H9 (cell line): Measurements from ENCODE around the gene CBX8. TPM values are rescaled to one million over a fixed set of nuclear protein-coding genes. Genes with fewer than 3 reads are reported as not detected.
A peak's percentile ranks its signal among the peaks of the same experiment; 100 is the strongest.

Experiments
- DNase-seq: peaks from one replicate; pipeline ENCODE4 v3.0.0-alpha.2; 2017
- H2AFZ ChIP-seq: one replicate; pipeline ENCODE4 v1.6.1; 2013; ENCODE audit warnings: mild to moderate bottlenecking, low read length, control low read depth, moderate library complexity
- H2AK5ac ChIP-seq: 2 replicates; pipeline ENCODE4 v1.6.1; 2013; ENCODE audit warnings: low read length, control low read depth, mixed read lengths; ENCODE audit not compliant: insufficient read length
- H2BK120ac ChIP-seq: one replicate; pipeline ENCODE4 v1.6.1; 2013; ENCODE audit warnings: low read depth, mild to moderate bottlenecking, low read length, control low read depth, inconsistent platforms; ENCODE audit not compliant: poor library complexity, severe bottlenecking
- H2BK12ac ChIP-seq: 2 replicates; pipeline ENCODE4 v1.6.1; 2013; ENCODE audit warnings: low read length, control low read depth, mixed read lengths, low read depth; ENCODE audit not compliant: insufficient read length
- H2BK15ac ChIP-seq: 2 replicates; pipeline ENCODE4 v1.6.1; 2013; ENCODE audit warnings: low read depth, low read length, control low read depth
- H2BK20ac ChIP-seq: one replicate; pipeline ENCODE4 v1.6.1; 2013; ENCODE audit warnings: low read depth, mild to moderate bottlenecking, low read length, control low read depth, inconsistent platforms; ENCODE audit not compliant: poor library complexity, severe bottlenecking
- H2BK5ac ChIP-seq: 2 replicates; pipeline ENCODE4 v1.6.1; 2013; ENCODE audit warnings: low read length, control low read depth, mixed read lengths; ENCODE audit not compliant: insufficient read length
- H3K14ac ChIP-seq: 2 replicates; pipeline ENCODE4 v1.6.1; 2013; ENCODE audit warnings: low read length, control low read depth; ENCODE audit not compliant: insufficient read depth
- H3K18ac ChIP-seq: 2 replicates; pipeline ENCODE4 v1.6.1; 2013; ENCODE audit warnings: low read depth, mild to moderate bottlenecking, mixed read lengths, low read length, control low read depth; ENCODE audit not compliant: insufficient read length
- H3K23ac ChIP-seq: 2 replicates; pipeline ENCODE4 v1.6.1; 2013; ENCODE audit warnings: low read length, control low read depth, mixed read lengths, low read depth; ENCODE audit not compliant: insufficient read length
- H3K23me2 ChIP-seq: 2 replicates; pipeline ENCODE4 v1.6.1; 2013; ENCODE audit warnings: low read depth, mild to moderate bottlenecking, mixed read lengths, low read length, control low read depth; ENCODE audit not compliant: insufficient read length, poor library complexity, severe bottlenecking
- H3K27ac ChIP-seq: 2 replicates; pipeline ENCODE4 v1.5.1; 2013; ENCODE audit warnings: low read length, control low read depth, mixed read lengths, low read depth; ENCODE audit not compliant: insufficient read length
- H3K27me3 ChIP-seq: 2 replicates; pipeline ENCODE4 v1.6.1; 2013; ENCODE audit warnings: low read length, control low read depth, inconsistent platforms; ENCODE audit not compliant: insufficient read depth
- H3K4ac ChIP-seq: 2 replicates; pipeline ENCODE4 v1.6.1; 2013; ENCODE audit warnings: low read depth, mild to moderate bottlenecking, control low read depth, inconsistent platforms, low read length, moderate library complexity
- H3K4me1 ChIP-seq: 2 replicates; pipeline ENCODE4 v1.6.1; 2013; ENCODE audit warnings: low read length, control low read depth, inconsistent platforms; ENCODE audit not compliant: insufficient read depth
- H3K4me2 ChIP-seq: 2 replicates; pipeline ENCODE4 v1.6.1; 2013; ENCODE audit warnings: low read length, control low read depth, mixed read lengths; ENCODE audit not compliant: insufficient read length, insufficient read depth
- H3K56ac ChIP-seq: 2 replicates; pipeline ENCODE4 v1.6.1; 2013; ENCODE audit warnings: low read depth, mild to moderate bottlenecking, mixed read lengths, low read length, control low read depth; ENCODE audit not compliant: insufficient read length
- H3K79me1 ChIP-seq: 2 replicates; pipeline ENCODE4 v1.6.1; 2013; ENCODE audit warnings: low read depth, mild to moderate bottlenecking, moderate library complexity, low read length, control low read depth, inconsistent platforms; ENCODE audit not compliant: insufficient read depth, poor library complexity, severe bottlenecking
- H3K79me2 ChIP-seq: 2 replicates; pipeline ENCODE4 v1.6.1; 2013; ENCODE audit warnings: low read length, control low read depth, inconsistent platforms; ENCODE audit not compliant: insufficient read depth
- H3K9ac ChIP-seq: 2 replicates; pipeline ENCODE4 v1.6.1; 2013; ENCODE audit warnings: low read length, control low read depth, mixed read lengths; ENCODE audit not compliant: insufficient read length; ENCODE audit errors: extremely low read depth
- H3K9me3 ChIP-seq: one replicate; pipeline ENCODE4 v1.6.1; 2013; ENCODE audit warnings: low read depth, low read length, inconsistent platforms; ENCODE audit not compliant: control insufficient read depth
- H3T11ph ChIP-seq: one replicate; pipeline ENCODE4 v1.6.1; 2013; ENCODE audit warnings: mild to moderate bottlenecking, low read length, control low read depth, inconsistent platforms
- H4K20me1 ChIP-seq: one replicate; pipeline ENCODE4 v1.6.1; 2013; ENCODE audit not compliant: control insufficient read depth, insufficient read length, insufficient read depth
- H4K5ac ChIP-seq: 2 replicates; pipeline ENCODE4 v1.6.1; 2013; ENCODE audit warnings: low read depth, mild to moderate bottlenecking, mixed read lengths, low read length, control low read depth; ENCODE audit not compliant: insufficient read length
- H4K8ac ChIP-seq: replicated peaks from 2 replicates; pipeline ENCODE4 v1.6.1; 2013; ENCODE audit warnings: low read length, control low read depth, mixed read lengths, low read depth; ENCODE audit not compliant: insufficient read length
- H4K91ac ChIP-seq: 2 replicates; pipeline ENCODE4 v1.6.1; 2013; ENCODE audit warnings: low read depth, mild to moderate bottlenecking, moderate library complexity, mixed read lengths, low read length, control low read depth; ENCODE audit not compliant: insufficient read length
- H3K27ac Mint-ChIP-seq, 3 experiments: 2 replicates in 2 of 3; 3 replicates in 1 of 3; pipeline ENCODE4 v1.8.0; 2020 to 2021; ENCODE audit warnings: mixed read lengths in 3 of 3, mild to moderate bottlenecking in 1 of 3, moderate library complexity in 1 of 3
- H3K27me3 Mint-ChIP-seq: 2 replicates; pipeline ENCODE4 v1.8.0; 2021; ENCODE audit warnings: low read depth, mild to moderate bottlenecking, moderate library complexity, mixed read lengths
- H3K36me3 Mint-ChIP-seq, 3 experiments: 2 replicates in 2 of 3; 3 replicates in 1 of 3; pipeline ENCODE4 v1.8.0; 2020 to 2021; ENCODE audit warnings: low read depth in 3 of 3, mixed read lengths in 3 of 3; ENCODE audit not compliant: insufficient read depth in 1 of 3
- H3K4me1 Mint-ChIP-seq, 2 experiments: 2 replicates each; pipeline ENCODE4 v1.8.0; 2020; ENCODE audit warnings: mixed read lengths in 2 of 2
- H3K4me3 Mint-ChIP-seq, 2 experiments: 2 replicates in 1 of 2; 3 replicates in 1 of 2; pipeline ENCODE4 v1.8.0; 2020 to 2021; ENCODE audit warnings: mild to moderate bottlenecking in 2 of 2, mixed read lengths in 2 of 2, moderate library complexity in 1 of 2
- H3K9me3 Mint-ChIP-seq, 2 experiments: 2 replicates in 1 of 2; 3 replicates in 1 of 2; pipeline ENCODE4 v1.8.0; 2020; ENCODE audit warnings: mild to moderate bottlenecking in 2 of 2, mixed read lengths in 2 of 2, moderate library complexity in 1 of 2
- WGBS: extraction: QIAGEN DNeasy Blood & Tissue Kit; methylation state at CpG from one replicate; pipeline ENCODE4 v1.1.7; 2013; ENCODE audit warnings: missing lambda C conversion rate, low lambda C conversion rate, mixed read lengths; ENCODE audit not compliant: insufficient read length; ENCODE audit errors: extremely low coverage; 5-methylcytosine and 5-hydroxymethylcytosine counted together
- total RNA-seq: library from RNA; stranded (reverse); gene quantifications from 2 replicates; pipeline ENCODE4 v1.2.1, GENCODE V29; 2021
- TF ChIP-seq, protein P1 (sequence below): fragments of 200-600 bp; sonication (generic); conservative IDR thresholded peaks from 3 replicates; pipeline ENCODE4 v1.8.0; 2021; ENCODE audit warnings: antibody characterized with exemption, mild to moderate bottlenecking

CBX8 gene
- total RNA-seq, 1 experiment from 2014 or later: 1.2 TPM

DNA sequence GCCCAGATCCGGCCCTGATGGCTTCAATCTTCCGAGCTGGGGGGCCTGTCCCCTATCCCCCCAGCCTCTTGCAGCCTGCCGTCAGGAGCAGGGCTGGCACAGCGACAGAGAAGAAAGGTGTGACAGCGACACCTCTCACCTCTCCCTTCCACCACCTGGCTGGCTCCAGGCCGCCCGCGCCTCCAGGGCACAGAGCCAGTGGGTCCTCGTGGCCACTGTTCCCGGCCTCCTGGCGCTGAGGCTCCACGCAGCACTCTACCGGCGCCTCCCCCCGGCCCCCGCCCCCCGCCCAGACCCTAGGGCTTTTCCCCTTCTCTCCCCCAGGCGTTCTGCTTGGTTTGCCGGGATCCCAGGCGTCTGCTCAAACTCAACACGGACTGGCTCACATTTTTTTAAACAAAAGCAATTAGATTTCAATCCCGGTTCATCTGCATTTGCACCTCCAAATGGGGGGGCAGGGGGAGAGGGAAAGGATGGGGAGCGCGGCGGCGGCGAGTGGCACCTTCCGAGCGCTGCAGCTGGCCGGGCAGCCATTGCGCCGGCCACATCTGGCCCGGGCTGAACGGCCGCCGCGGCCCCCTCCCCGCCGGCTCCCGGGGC is 12.8 kb upstream of the CBX8 start:
- Histone ChIP-seq H2AK5ac (no peak overlapping the region), H4K91ac (peak overlapping the region; percentile 34), H3K27ac (no peak overlapping the region), H3K14ac (peak overlapping the region; percentile 88), H3K4ac (no peak overlapping the region; the same call in 1 of the 2 replicates), H3K23me2 (peaks cover 2% of the 10 kb centered on the region), H2BK5ac (no peak overlapping the region), H2BK15ac (no peak overlapping the region), H2BK20ac (no peak overlapping the region), H3K56ac (no peak overlapping the region), H3K9ac (no peak overlapping the region), H3K4me1 (no peaks in the 10 kb centered on the region; the same call in 1 of the 2 replicates), H3K27me3 (peaks cover 80% of the 10 kb centered on the region), H2AFZ (no peak overlapping the region), H3T11ph (no peak overlapping the region), H3K9me3 (no peaks in the 10 kb centered on the region), H3K79me2 (no peaks in the 10 kb centered on the region), H4K20me1 (no peaks in the 10 kb centered on the region), H2BK120ac (no peak overlapping the region), H3K4me2 (no peak overlapping the region), H3K23ac (no peak overlapping the region), H4K5ac (no peak overlapping the region), H4K8ac (no peak overlapping the region), H3K79me1 (no peaks in the 10 kb centered on the region), H2BK12ac (no peak overlapping the region), H3K18ac (peak overlapping the region; percentile 94)
- DNase-seq: peak; percentile 62
- Mint-ChIP-seq H3K4me3 (peak overlapping the region; percentile 53 to 76), H3K9me3 (peaks cover 5 to 7% of the 10 kb centered on the region in 2 experiments; a peak in 3 of 5 replicates), H3K4me1 (peaks cover 48 to 57% of the 10 kb centered on the region in 2 experiments), H3K36me3 (no peaks in the 10 kb centered on the region; a peak in 1 of 7 replicates), H3K27me3 (peaks cover 92% of the 10 kb centered on the region), H3K27ac (peak overlapping the region in 1 of 3 experiments; percentile 80; a peak in 1 of 7 replicates)
- WGBS: no CpG with 5 or more reads among the region's 40 CpGs
- TF ChIP-seq, protein P1, sequence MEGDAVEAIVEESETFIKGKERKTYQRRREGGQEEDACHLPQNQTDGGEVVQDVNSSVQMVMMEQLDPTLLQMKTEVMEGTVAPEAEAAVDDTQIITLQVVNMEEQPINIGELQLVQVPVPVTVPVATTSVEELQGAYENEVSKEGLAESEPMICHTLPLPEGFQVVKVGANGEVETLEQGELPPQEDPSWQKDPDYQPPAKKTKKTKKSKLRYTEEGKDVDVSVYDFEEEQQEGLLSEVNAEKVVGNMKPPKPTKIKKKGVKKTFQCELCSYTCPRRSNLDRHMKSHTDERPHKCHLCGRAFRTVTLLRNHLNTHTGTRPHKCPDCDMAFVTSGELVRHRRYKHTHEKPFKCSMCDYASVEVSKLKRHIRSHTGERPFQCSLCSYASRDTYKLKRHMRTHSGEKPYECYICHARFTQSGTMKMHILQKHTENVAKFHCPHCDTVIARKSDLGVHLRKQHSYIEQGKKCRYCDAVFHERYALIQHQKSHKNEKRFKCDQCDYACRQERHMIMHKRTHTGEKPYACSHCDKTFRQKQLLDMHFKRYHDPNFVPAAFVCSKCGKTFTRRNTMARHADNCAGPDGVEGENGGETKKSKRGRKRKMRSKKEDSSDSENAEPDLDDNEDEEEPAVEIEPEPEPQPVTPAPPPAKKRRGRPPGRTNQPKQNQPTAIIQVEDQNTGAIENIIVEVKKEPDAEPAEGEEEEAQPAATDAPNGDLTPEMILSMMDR: no peak
